Sigmoid colon (tissue), 7 donors: ENCODE data around the gene MMP17. TPM values are rescaled to one million over a fixed set of nuclear protein-coding genes. Genes with fewer than 3 reads are reported as not detected.

Experiments used
- DNase-seq: peaks from one replicate; pipeline ENCODE4 v3.0.0-alpha.2; 2019
- H3K27ac ChIP-seq, 4 donors: fragments of 200-600 bp; sonication (generic); one replicate each; pipeline ENCODE4 v1.5.1; 2016 to 2019; ENCODE audit warnings: mild to moderate bottlenecking in 1 of 4
- H3K27me3 ChIP-seq, 3 donors: fragments of 200-600 bp; sonication (generic); one replicate each; pipeline ENCODE4 v1.5.1; 2019; ENCODE audit warnings: mild to moderate bottlenecking in 1 of 3
- H3K36me3 ChIP-seq, 4 donors: fragments of 200-600 bp; sonication (generic); one replicate each; pipeline ENCODE4 v1.5.1; 2016 to 2019
- H3K4me1 ChIP-seq, 4 donors: fragments of 200-600 bp; sonication (generic); one replicate each; pipeline ENCODE4 v1.5.1; 2017 to 2019
- H3K4me3 ChIP-seq, 4 donors: fragments of 200-600 bp; sonication (generic); one replicate each; pipeline ENCODE4 v1.5.1; 2017 to 2019; ENCODE audit warnings: mild to moderate bottlenecking in 2 of 4, moderate library complexity in 1 of 4
- H3K9me3 ChIP-seq, 4 donors: fragments of 200-600 bp in 3 of 4; sonication (generic) in 3 of 4; one replicate each; pipeline versions ENCODE4 v1.5.1 to v1.6.1; 2013 to 2019
- CTCF ChIP-seq, 4 experiments: fragments of 450-650 bp in 3 of 4; fragments of 200-600 bp in 1 of 4; IDR thresholded peaks; one replicate each; pipeline ENCODE4 v1.5.1; 2016 to 2019; ENCODE audit warnings: antibody characterized with exemption in 4 of 4, mild to moderate bottlenecking in 3 of 4, moderate library complexity in 2 of 4
- EP300 ChIP-seq, 4 donors: sonication (generic); formaldehyde crosslinking; IDR thresholded peaks; one replicate each; pipeline ENCODE4 v1.6.1; 2017; ENCODE audit warnings: antibody characterized with exemption in 4 of 4
- POLR2A ChIP-seq, 2 donors: fragments of 450-650 bp; IDR thresholded peaks; one replicate each; pipeline ENCODE4 v1.6.1; 2016; ENCODE audit warnings: antibody characterized with exemption in 2 of 2, mild to moderate bottlenecking in 2 of 2, moderate library complexity in 2 of 2
- POLR2AphosphoS5 ChIP-seq, 4 donors: sonication (generic); formaldehyde crosslinking; IDR thresholded peaks; one replicate each; pipeline ENCODE4 v1.6.1; 2017; ENCODE audit warnings: antibody characterized with exemption in 4 of 4
- WGBS, 2 donors: extraction: QIAGEN DNeasy Blood & Tissue Kit; methylation state at CpG; one replicate each; pipeline ENCODE4 v1.1.7; 2013; 5-methylcytosine and 5-hydroxymethylcytosine counted together
- intact Hi-C: fragments of 100-400 bp; cut with DNase I; formaldehyde crosslinking; loops from one replicate; pipeline ENCODE4 v1.15.1; 2023
- polyA plus RNA-seq, 3 donors: library from polyadenylated mRNA; stranded (reverse); fragments of 200-250 nt; gene quantifications; one replicate each; pipeline ENCODE4 v1.2.3, GENCODE V29; 2013
- total RNA-seq, 4 donors: library from RNA; depleted of rRNA; stranded (reverse); fragments of >200 nt; gene quantifications; one replicate each; pipeline ENCODE4 v1.1.0, GENCODE V29; 2016
- donor health status: healthy with polysubstance abuse.
- donor health status: Bipolar disorder and iron deficiency.
- donor health status: healthy.

Gene MMP17
- total and polyA plus RNA-seq, 7 donors, result 0.60 to 7.1 (median 4.9) TPM; not detected in 1

- Histone ChIP-seq H3K9me3 (no peaks in the 10 kb centered on the region), H3K4me1 (peaks cover 0 to 6% (median 3%) of the 10 kb centered on the region in 4 donors), H3K4me3 (no peak overlapping the region), H3K36me3 (peaks cover 25 to 78% (median 30%) of the 10 kb centered on the region in 4 donors), H3K27me3 (no peaks in the 10 kb centered on the region), H3K27ac (no peak overlapping the region)
- 92 to 93% methylated on average over 30 of the region's 30 CpGs for WGBS, 2 donors
- peak; percentile 53 for DNase-seq
- intact Hi-C loops, result no loop called here
- TF ChIP-seq POLR2A (IDR thresholded peaks at IDR 0.05) (no peak), CTCF (IDR thresholded peaks at IDR 0.05) (no peak), POLR2AphosphoS5 (IDR thresholded peaks at IDR 0.05) (no peak), EP300 (IDR thresholded peaks at IDR 0.05) (no peak)
These were observed 43.1 kb upstream of the MMP17 start for GRCh38 chr12:131784909-131785762.

- intact Hi-C loops, result no loop called here
- 96% methylated on average over 15 of the region's 15 CpGs for WGBS, 2 donors
- Histone ChIP-seq H3K9me3 (no peaks in the 10 kb centered on the region), H3K27ac (no peak overlapping the region), H3K27me3 (no peaks in the 10 kb centered on the region), H3K36me3 (peaks cover 20 to 78% (median 33%) of the 10 kb centered on the region in 4 donors), H3K4me1 (peaks cover 0 to 6% (median 3%) of the 10 kb centered on the region in 4 donors), H3K4me3 (no peak overlapping the region)
- DNase-seq, result no peak
- no peak for TF ChIP-seq CTCF (IDR thresholded peaks at IDR 0.05)
These were observed 42.3 kb upstream of the MMP17 start for GRCh38 chr12:131785763-131786330.

GRCh38 chr12:131786331-131786730 is 41.9 kb upstream of the MMP17 start:
- H3K36me3 ChIP-seq, result peaks cover 19 to 81% (median 35%) of the 10 kb centered on the region in 4 donors
- WGBS, 2 donors, result 87 to 93% methylated on average over 15 of the region's 15 CpGs
- no peak for DNase-seq

GRCh38 chr12:131787143-131787660 is 41.0 kb upstream of the MMP17 start:
- WGBS, 2 donors, result 95 to 96% methylated on average over 17 of the region's 17 CpGs
- Histone ChIP-seq H3K27me3 (no peaks in the 10 kb centered on the region), H3K36me3 (peaks cover 15 to 81% (median 38%) of the 10 kb centered on the region in 4 donors), H3K27ac (no peak overlapping the region), H3K4me3 (no peak overlapping the region), H3K9me3 (no peaks in the 10 kb centered on the region), H3K4me1 (peaks cover 0 to 6% (median 3%) of the 10 kb centered on the region in 4 donors)
- no peak for TF ChIP-seq POLR2A (IDR thresholded peaks at IDR 0.05)
- TF ChIP-seq EP300 (IDR thresholded peaks at IDR 0.05), result no peak
- no peak for TF ChIP-seq POLR2AphosphoS5 (IDR thresholded peaks at IDR 0.05)
- intact Hi-C loops, result no loop called here
- no peak for DNase-seq

More at GRCh38 chr12:131786331-131786730, 41.9 kb upstream of the MMP17 start:
- TF ChIP-seq EP300 (IDR thresholded peaks at IDR 0.05) (no peak), CTCF (IDR thresholded peaks at IDR 0.05) (no peak), POLR2AphosphoS5 (IDR thresholded peaks at IDR 0.05) (no peak), POLR2A (IDR thresholded peaks at IDR 0.05) (no peak)
- H3K27ac ChIP-seq, result no peak overlapping the region
- no peaks in the 10 kb centered on the region for H3K9me3 ChIP-seq
- intact Hi-C loops, result no loop called here
- H3K27me3 ChIP-seq, result no peaks in the 10 kb centered on the region
- peaks cover 0 to 6% (median 3%) of the 10 kb centered on the region in 4 donors for H3K4me1 ChIP-seq
- H3K4me3 ChIP-seq, result no peak overlapping the region

GRCh38 chr12:131788070-131788469 is 40.1 kb upstream of the MMP17 start:
- H3K9me3 ChIP-seq, result no peaks in the 10 kb centered on the region
- intact Hi-C loops, result no loop called here
- peaks cover 0 to 6% (median 3%) of the 10 kb centered on the region in 4 donors for H3K4me1 ChIP-seq
- TF ChIP-seq POLR2AphosphoS5 (IDR thresholded peaks at IDR 0.05) (no peak), CTCF (IDR thresholded peaks at IDR 0.05) (no peak), POLR2A (IDR thresholded peaks at IDR 0.05) (no peak), EP300 (IDR thresholded peaks at IDR 0.05) (no peak)
- no peaks in the 10 kb centered on the region for H3K27me3 ChIP-seq
- no peak overlapping the region for H3K4me3 ChIP-seq
- no peak overlapping the region for H3K27ac ChIP-seq
- DNase-seq, result no peak
- WGBS, 2 donors, result 94 to 95% methylated on average over 11 of the region's 11 CpGs
- H3K36me3 ChIP-seq, result peaks cover 12 to 81% (median 39%) of the 10 kb centered on the region in 4 donors
